HG03097 (cell line): ENCODE measurements around the gene ST3GAL5.
"Not testable (repeated sequence)": the region's sequence is repeated elsewhere in the genome, so short reads cannot be mapped to it uniquely, and the experiment has no call there.

Experiments
- ATAC-seq: cut with Tn5 transposase; IDR thresholded peaks from one replicate; pipeline ENCODE4 v1.9.1; 2021; ENCODE audit not compliant: unreplicated experiment, low FRiP score

ST3GAL5 gene

GRCh38 chr2:85843543-85843942, 45.2 kb downstream of the ST3GAL5 start:
- ATAC-seq, result no peak

DNA sequence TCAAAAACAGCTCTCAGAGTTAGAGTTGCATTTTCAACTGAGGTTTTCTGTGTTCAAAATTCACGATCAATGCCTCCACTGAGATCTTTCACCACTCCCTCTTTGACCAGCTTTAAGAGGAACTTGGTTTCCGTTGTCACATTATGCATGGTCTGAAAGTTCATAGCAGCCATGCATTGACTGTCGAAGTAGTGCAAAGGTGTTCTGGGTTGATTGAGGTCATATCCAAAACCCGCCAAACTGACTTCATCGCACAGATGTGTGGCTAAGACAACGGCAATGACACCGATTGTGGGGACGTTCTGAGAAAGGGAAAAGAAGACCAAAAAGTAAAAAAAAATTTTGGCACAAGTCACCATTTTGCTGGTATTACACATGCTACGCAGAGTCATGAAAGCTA, 48.7 kb downstream of the ST3GAL5 start:
- no peak for ATAC-seq

- ATAC-seq, result no peak
These were observed 49.3 kb downstream of the ST3GAL5 start for GRCh38 chr2:85839461-85839860.

DNA sequence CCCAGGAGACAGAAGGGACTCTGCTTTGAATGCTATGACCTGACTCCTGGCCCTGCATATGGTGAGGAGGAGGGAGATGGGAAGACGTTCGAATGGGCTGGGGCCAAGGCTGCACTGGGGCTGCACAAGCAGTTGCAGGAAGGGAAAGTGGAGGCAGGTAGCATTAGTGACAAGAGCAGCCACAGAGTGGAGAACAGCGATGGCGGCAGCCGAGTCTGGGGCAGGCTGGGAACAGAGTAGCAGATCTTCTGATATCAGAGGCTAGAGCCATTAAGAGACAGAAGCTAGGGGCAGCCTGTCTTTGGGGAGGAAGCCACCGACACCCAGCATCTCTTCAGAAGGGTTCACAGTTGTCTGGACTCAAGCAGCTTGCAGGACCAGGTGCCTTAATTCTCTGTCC, 50.1 kb downstream of the ST3GAL5 start:
- ATAC-seq, result no peak

- no peak for ATAC-seq
These were observed 50.6 kb downstream of the ST3GAL5 start for GRCh38 chr2:85838181-85838580.

GRCh38 chr2:85834466-85834865, 54.3 kb downstream of the ST3GAL5 start:
- ATAC-seq, result no peak

DNA sequence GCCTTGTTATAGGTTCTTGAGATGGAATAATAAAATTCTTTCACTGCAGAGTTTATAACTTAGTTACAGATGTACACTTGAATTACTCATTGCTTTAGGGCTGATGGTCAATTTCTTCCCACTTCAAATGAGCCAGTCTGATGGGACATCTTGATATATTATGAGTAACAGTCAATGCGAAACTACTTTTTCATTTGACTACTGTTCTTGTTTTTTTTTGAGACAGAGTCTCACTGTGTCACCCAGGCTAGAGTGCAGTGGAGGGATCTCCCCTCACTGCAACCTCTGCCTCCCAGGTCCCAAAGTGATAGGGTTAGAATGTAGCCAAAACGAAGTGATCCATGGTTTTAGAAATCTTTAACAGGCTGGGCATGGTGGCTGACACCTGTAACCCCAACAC, 57.1 kb downstream of the ST3GAL5 start:
- ATAC-seq, result no peak

DNA sequence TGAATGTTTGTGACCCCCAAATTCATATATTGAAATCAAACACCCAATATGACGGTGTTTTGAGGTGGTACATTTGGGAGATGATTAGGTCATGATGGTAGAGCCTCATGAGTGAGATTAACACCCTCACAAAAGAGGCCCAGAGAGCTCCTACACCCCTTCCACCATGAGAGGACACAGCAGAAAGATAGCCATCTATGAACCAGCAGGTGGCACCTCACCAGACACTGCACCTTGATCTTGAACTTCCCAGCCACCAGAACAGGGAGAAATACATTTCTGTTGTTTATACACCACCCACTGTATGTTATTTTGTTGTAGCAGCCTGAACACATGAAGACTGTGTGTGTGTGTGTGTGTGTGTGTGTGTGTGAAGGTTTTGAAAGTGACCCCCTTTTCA, 58.1 kb downstream of the ST3GAL5 start:
- ATAC-seq, result no peak

GRCh38 chr2:85829394-85829793, 59.4 kb downstream of the ST3GAL5 start:
- not testable (repeated sequence) for ATAC-seq

DNA sequence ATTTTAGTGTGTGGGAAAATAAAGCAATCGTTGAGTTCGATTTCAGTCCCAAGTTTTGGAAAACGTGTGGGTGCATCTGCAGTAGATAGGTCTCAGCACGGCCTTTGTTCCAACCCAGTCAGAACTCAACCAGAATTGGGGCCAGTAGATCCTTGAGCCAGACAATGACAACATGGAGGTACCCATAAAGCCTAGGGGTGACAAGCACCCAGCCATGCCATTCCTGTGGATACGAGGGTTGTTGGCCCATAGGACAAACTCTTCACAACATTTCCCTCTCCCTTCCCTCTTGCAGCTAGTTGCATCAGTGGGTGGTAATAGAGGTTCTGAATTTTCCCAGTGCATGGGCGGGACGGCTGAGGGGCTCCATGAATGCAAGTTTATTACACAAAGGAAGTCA, 60.1 kb downstream of the ST3GAL5 start:
- ATAC-seq, result no peak

DNA sequence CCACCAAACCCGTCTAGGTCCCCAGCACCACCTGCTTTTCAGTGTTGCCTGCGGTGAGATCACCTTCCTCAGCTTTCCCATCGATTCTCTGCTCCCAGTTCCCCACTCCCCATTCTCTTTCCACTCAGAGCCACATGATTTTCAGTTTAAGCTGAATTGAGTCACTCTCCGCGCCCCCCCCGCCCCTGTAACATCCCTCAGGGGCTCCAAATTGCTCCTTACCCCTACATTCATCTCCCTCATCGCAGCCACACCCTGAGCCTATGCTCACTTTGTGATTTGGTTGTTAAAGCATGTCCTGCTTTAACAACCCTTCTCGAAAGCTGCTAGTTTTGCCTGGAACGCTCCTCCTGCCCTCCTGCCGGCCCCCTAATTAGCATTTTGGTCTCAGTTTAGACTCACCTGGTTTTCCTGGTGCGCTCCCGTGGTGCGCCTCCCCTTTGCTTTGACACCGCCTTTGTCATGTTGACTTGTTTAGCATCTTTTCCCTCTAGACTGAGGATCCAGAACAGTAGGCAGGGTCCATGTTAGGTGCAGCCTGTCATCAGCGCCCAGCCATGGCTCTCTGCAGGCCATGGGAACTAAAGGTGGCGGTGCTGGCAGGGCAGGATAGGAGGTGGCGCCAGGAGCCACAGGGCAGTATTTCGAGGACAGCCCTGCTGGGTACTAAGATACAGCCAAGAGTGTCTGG, 60.8 kb downstream of the ST3GAL5 start:
- no peak for ATAC-seq

DNA sequence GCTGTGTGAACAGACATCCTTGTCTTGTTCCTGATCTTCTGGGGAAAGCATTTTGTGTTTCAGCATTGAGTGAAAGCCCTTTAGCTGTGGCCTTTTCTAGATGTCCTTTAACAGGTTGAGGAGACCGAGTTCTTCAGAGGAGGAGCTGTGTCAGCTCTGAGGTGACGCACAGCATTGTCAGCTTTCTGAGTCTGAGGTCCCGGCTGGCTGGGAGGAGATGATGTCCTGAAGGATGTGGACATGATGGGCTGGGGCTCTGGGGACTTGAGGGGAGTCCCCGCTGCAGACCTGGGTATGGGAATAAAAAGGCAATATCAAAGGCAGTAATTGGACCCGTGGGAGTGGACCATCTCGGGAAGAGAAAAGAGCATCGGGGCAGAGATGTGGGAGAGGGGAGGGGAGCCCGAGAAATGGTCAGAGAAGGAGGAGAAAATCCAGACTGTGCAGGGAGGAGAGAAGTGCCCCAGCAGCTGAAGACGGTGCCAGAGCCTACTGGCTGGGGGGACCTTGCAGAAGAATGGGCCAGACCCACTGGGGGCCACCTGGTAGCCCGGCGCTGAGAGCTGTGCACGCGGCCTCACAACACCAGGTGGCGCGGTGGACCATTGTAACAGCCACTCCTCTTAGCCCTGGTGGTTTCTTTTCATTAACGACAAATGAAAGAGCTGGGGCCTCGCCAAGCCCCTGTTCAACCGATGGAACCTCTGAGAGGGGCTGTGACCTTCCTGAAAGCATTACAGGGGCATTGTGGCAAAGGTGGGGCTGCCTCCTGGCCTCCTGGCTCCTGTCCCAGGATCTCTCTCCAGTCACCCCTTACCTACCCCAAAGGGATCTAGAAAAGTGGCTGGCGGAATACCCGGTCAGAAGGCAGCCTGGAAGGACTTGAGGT, 61.6 kb downstream of the ST3GAL5 start:
- ATAC-seq, result no peak

DNA sequence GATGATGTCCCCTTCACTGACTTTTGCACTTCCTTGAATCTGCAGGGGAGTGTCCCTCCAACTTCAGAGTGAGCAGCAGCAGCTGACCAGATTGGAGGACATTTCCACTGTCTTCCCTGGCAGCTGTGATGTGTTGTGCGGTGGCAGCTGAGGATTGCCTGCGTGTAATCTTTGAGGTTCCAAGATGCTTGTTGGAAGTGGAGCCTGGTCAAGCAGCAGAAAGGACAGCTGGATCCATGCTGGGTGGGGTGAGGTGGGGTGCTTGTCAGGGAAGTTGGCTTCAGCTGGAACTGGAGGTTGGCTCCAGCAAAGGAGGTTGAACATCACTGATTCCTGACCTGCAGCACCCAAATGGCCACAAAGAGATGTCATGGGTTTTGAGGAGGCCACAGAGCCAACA, 64.8 kb downstream of the ST3GAL5 start:
- ATAC-seq, result no peak

GRCh38 chr2:85822766-85823165, 66.0 kb downstream of the ST3GAL5 start:
- no peak for ATAC-seq

DNA sequence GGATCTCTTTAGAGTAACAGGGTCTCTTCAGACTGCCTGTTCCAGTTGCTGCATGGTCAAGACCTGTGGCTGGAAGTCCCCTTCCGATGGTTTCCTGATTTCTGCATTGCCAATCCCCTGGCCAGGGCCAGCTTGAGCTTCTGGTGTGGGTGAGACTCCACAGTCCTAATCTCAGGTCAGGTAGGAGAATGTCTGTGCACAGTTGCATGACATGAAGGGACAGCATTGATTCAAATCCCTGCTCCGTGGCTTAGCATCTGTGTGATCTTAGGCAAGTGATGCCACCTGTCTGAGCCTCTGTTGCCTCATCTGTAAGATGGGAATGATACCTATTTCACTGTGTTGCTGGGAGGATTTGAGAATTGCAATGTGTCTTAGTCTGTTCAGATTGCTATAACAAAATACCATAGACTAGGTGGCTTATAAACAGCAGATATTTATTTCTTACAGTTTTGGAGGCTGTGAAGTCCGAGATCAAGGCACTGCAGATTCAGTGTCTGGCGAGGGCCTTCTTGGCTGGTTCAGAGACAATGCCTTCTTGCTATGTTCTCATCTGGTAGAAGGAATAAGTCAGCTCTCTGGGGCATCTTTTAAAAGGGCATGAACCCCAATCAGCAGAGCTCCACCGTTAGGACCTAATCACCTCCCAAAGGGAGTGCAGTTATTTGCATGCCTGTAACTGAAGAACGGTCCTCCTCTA, 68.8 kb downstream of the ST3GAL5 start:
- ATAC-seq, result no peak

- no peak for ATAC-seq
These were observed 73.8 kb downstream of the ST3GAL5 start for GRCh38 chr2:85814802-85815550.

DNA sequence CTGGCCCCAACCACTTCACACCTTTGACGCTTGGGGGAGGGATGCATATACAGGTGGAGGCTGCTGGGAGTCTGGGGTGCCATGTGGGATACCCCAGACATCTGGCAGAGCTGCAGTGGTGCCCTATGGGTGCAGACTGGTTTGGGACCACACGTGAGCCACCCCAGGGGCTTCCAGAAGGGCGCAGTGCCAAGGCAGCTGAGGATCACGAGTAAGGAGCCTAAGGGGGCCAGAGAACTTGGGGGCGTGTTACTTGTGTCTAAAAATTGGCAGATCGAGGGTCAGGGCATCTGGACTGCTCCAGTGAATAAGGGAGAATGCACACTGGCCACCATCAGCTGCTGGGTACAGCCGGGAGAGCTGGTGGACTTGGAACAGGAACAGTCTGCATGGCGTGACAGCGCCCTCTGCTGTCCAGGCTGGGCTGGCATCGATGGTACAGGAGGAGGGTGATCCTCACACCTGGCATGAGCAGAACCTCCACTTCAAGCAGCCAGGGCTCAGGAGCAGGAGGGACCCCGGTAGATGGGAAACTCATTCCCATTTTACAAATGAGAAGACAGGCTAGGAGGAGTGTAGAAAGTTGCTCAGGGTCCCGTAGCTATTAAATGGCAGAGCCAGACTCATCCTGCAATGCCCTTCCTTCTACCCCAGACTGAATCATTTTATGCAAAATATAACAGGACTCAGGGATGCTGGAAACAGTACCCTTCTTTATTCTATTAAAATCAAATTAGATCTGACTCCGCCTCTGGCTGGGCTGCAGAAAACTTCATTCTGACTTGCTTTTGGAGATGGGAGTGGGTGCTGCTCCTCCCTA, 74.6 kb downstream of the ST3GAL5 start:
- ATAC-seq, result no peak

GRCh38 chr2:85813211-85813981, 75.4 kb downstream of the ST3GAL5 start:
- ATAC-seq, result no peak

GRCh38 chr2:85812094-85812735, 76.6 kb downstream of the ST3GAL5 start:
- ATAC-seq, result no peak
